ENCODE data around the gene PDGFC.

DNA sequence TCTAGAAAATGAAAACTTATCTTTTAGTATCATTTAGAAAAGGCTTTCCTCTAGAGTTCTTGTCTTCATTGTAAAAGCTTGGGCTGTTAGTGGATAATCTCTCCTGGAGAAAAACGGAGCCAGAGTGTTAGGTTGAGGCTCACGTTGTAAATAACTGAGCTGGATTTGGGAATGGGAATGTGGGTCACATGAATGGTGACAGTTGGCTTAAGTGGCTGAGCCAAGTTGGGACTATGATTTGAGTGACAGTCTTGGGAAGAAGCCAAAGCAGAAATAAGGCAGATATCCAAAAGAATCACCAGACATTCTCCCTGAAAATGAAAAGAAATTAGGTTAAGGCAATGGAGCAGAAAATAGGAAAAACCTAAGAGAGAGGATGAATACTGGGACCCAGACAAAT, 33.6 kb upstream of the PDGFC start:
- TF ChIP-seq EP300 (IDR thresholded peaks at IDR 0.05) (no peak), CTCF (IDR thresholded peaks at IDR 0.05) (no peak), POLR2A (IDR thresholded peaks at IDR 0.05) (no peak)

All from stomach (tissue), 4 donors.